Epithelial cell of esophagus (primary cell): ENCODE measurements around the gene APOL2.
"Not testable (repeated sequence)": the region's sequence is repeated elsewhere in the genome, so short reads cannot be mapped to it uniquely, and the experiment has no call there.

Experiments
- DNase-seq: peaks from one replicate; pipeline ENCODE4 v3.0.0; 2010; ENCODE audit warnings: low read depth
- H3K4me3 ChIP-seq: 2 replicates; pipeline ENCODE4 v1.5.1; 2011; ENCODE audit warnings: mild to moderate bottlenecking, low read length, control low read depth
- CTCF ChIP-seq: IDR thresholded peaks from 2 replicates; pipeline ENCODE4 v1.5.1; 2011; ENCODE audit warnings: low read depth, mild to moderate bottlenecking, low read length, control low read depth, inconsistent platforms; ENCODE audit not compliant: insufficient read depth; ENCODE audit errors: missing control alignments

Gene APOL2

GRCh38 chr22:36204001-36204631, 35.2 kb downstream of the APOL2 start:
- DNase-seq: no peak
- H3K4me3 ChIP-seq: no peak overlapping the region
- no peak for TF ChIP-seq CTCF

- peak; percentile 83 for DNase-seq
- not testable (repeated sequence) for H3K4me3 ChIP-seq
Measured at GRCh38 chr22:36203441-36203840, 35.9 kb downstream of the APOL2 start.

- peak; percentile 36 for DNase-seq
- peak; percentile 6 for TF ChIP-seq CTCF
- not testable (repeated sequence) for H3K4me3 ChIP-seq
Measured at GRCh38 chr22:36202906-36203305, 36.4 kb downstream of the APOL2 start.

GRCh38 chr22:36201630-36202319, 37.6 kb downstream of the APOL2 start, which contains the start of gene APOL4:
Gene APOL4 (minus strand): TSS chr22:36201809. CDS start chr22:36201734, 75 bp downstream.
- DNase-seq: no peak
- TF ChIP-seq CTCF: no peak
- no peak within 1 kb of the TSS for H3K4me3 ChIP-seq

- not testable (repeated sequence) for H3K4me3 ChIP-seq, DNase-seq
Measured at GRCh38 chr22:36201025-36201424, 38.3 kb downstream of the APOL2 start.

GRCh38 chr22:36199001-36199551, 40.3 kb downstream of the APOL2 start:
- H3K4me3 ChIP-seq: no peak overlapping the region
- no peak for TF ChIP-seq CTCF
- DNase-seq: no peak

- no peak overlapping the region for H3K4me3 ChIP-seq
- no peak for DNase-seq
- no peak for TF ChIP-seq CTCF
Measured at GRCh38 chr22:36198536-36198935, 40.8 kb downstream of the APOL2 start.
